HEK293 (cell line): Measurements from ENCODE around the gene DNHD1.

Source experiments
- ZFP3 ChIP-seq: fragments of 450-650 bp; formaldehyde crosslinking; IDR thresholded peaks from 2 replicates; pipeline ENCODE4 v1.5.1; 2016; ENCODE audit warnings: low read depth, missing biosample characterization, missing genetic modification characterization
- ZNF660 ChIP-seq: fragments of 450-650 bp; IDR thresholded peaks from 2 replicates; pipeline ENCODE4 v1.5.1; 2018; ENCODE audit warnings: missing biosample characterization, mild to moderate bottlenecking, missing genetic modification characterization
- TF ChIP-seq, protein P1 (sequence below): fragments of 450-650 bp; formaldehyde crosslinking; IDR thresholded peaks from 2 replicates; pipeline ENCODE4 v1.5.1; 2016; ENCODE audit warnings: missing biosample characterization, missing genetic modification characterization

DNA sequence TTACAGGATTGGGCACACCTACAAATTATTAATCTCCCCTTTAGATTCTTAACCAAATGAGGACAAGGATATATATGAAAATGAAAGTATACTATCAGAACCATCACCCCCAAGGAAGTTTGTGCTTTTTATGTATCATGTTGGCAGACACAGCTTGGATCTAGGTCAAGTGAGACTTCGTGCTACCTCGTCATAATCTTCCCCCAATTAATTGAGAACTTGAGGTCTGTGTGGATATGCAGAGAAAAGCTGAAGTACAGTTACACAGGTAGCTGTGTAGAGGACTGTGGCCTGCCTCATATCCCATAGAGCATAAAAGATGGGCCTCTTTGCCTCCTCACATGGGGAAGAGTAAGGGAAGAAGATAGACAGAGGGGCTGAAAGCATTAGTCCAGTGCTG, 45.6 kb downstream of the DNHD1 start:
- TF ChIP-seq, protein P1, sequence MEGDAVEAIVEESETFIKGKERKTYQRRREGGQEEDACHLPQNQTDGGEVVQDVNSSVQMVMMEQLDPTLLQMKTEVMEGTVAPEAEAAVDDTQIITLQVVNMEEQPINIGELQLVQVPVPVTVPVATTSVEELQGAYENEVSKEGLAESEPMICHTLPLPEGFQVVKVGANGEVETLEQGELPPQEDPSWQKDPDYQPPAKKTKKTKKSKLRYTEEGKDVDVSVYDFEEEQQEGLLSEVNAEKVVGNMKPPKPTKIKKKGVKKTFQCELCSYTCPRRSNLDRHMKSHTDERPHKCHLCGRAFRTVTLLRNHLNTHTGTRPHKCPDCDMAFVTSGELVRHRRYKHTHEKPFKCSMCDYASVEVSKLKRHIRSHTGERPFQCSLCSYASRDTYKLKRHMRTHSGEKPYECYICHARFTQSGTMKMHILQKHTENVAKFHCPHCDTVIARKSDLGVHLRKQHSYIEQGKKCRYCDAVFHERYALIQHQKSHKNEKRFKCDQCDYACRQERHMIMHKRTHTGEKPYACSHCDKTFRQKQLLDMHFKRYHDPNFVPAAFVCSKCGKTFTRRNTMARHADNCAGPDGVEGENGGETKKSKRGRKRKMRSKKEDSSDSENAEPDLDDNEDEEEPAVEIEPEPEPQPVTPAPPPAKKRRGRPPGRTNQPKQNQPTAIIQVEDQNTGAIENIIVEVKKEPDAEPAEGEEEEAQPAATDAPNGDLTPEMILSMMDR (tag by site-specific recombination): no peak
- TF ChIP-seq ZFP3 (tag by site-specific recombination) (no peak), ZNF660 (tag by site-specific recombination) (no peak)
